ENCODE data around the gene DOCK9. TPM values are rescaled to one million over a fixed set of nuclear protein-coding genes. Genes with fewer than 3 reads are reported as not detected.

The DOCK9 gene
- total and polyA plus RNA-seq, 2 donors (not counting 1 experiment from before 2014, with no cell fraction given): 18.5 to 28.0 TPM

GRCh38 chr13:98877936-98878335 lies 99.9 kb downstream of the DOCK9 start:
- Mint-ChIP-seq H3K4me3 (no peak overlapping the region), H3K27ac (no peak overlapping the region), H3K4me1 (peaks cover 15% of the 10 kb centered on the region), H3K27me3 (no peaks in the 10 kb centered on the region), H3K9me3 (ENCODE audit: insufficient read depth) (no peaks in the 10 kb centered on the region)
- H3K27me3 ChIP-seq (replicated peaks in 1 of 4; ENCODE audit: control extremely low read depth in 1 of 4, control insufficient read depth in 3 of 4, insufficient read depth in 4 of 4, low read length in 3 of 4): no peaks in the 10 kb centered on the region
- H2AFZ ChIP-seq (ENCODE audit: insufficient read depth, low read depth, low read length, poor library complexity, severe bottlenecking): no peak overlapping the region
- DNase-seq (no peak), ATAC-seq (ENCODE audit: low read depth) (no peak)
- H3K4me1 ChIP-seq (ENCODE audit: control insufficient read depth in 2 of 2, insufficient read depth in 2 of 2, low read length in 2 of 2): peaks cover 12 to 13% of the 10 kb centered on the region in 2 donors
- ChIA-PET CTCF (no interaction called here), POLR2A (no interaction called here)
- H3K27ac ChIP-seq (ENCODE audit: low read length in 2 of 2): no peak overlapping the region
- peaks cover 0 to 32% of the 10 kb centered on the region in 2 experiments for H3K36me3 ChIP-seq (replicated peaks in 1 of 2; ENCODE audit: control extremely low read depth in 1 of 2, control insufficient read depth in 1 of 2, extremely low read depth in 1 of 2, insufficient read depth in 2 of 2, low read length in 1 of 2)
- no peaks in the 10 kb centered on the region for H3K79me2 ChIP-seq (ENCODE audit: control insufficient read depth, insufficient read depth, low read length)
- H3K9ac ChIP-seq (ENCODE audit: low read length): no peak overlapping the region
- H4K20me1 ChIP-seq (ENCODE audit: control insufficient read depth, insufficient read depth, low read length, poor library complexity, severe bottlenecking): no peaks in the 10 kb centered on the region
- no peak for TF ChIP-seq CTCF (IDR thresholded peaks at IDR 0.05)
- TF ChIP-seq EZH2 (IDR thresholded peaks at IDR 0.05; ENCODE audit: borderline replicate concordance, insufficient read depth, low read depth, low read length, poor library complexity, severe bottlenecking): no peak
- no peak overlapping the region for H3K4me2 ChIP-seq (replicated peaks; ENCODE audit: low read depth, low read length, poor library complexity, severe bottlenecking)
- WGBS (ENCODE audit: insufficient coverage): 100% methylated on average over 4 of the region's 4 CpGs
- peaks cover 0 to 11% (median 10%) of the 10 kb centered on the region in 3 donors for H3K9me3 ChIP-seq (ENCODE audit: control extremely low read depth in 1 of 3, control insufficient read depth in 2 of 3, insufficient read depth in 1 of 3, low read length in 2 of 3)
- intact Hi-C loops (cut with micrococcal nuclease): no loop called here
- no peak overlapping the region for H3K4me3 ChIP-seq (ENCODE audit: control extremely low read depth in 1 of 5, extremely low read depth in 1 of 5, insufficient read depth in 1 of 5, low read depth in 2 of 5, low read length in 4 of 5)

DNA sequence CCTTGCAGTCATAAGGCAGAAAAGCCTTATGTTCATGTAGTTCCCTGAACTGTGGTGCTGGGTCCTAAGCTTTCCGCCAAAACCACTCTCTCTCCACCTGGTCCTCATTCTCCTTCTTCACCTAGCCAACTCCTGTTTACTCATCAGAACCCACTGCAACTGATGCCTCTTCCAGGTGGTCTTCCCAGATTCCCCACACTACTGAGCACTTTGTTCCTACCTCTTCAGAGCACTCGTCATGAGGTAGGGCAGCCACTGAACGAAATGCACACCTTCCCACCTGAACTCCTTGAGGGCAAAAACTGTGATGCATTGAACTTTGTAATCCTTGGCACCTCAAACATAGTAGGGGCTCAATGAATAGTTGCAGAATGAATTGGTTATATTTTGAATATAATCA lies 100.4 kb downstream of the DOCK9 start:
- CTCF ChIA-PET: no interaction called here
- H3K4me1 ChIP-seq (ENCODE audit: control insufficient read depth in 2 of 2, insufficient read depth in 2 of 2, low read length in 2 of 2): peaks cover 12 to 13% of the 10 kb centered on the region in 2 donors
- H3K36me3 ChIP-seq (replicated peaks in 1 of 2; ENCODE audit: control extremely low read depth in 1 of 2, control insufficient read depth in 1 of 2, extremely low read depth in 1 of 2, insufficient read depth in 2 of 2, low read length in 1 of 2): peaks cover 0 to 31% of the 10 kb centered on the region in 2 experiments
- no peak overlapping the region for H3K9ac ChIP-seq (ENCODE audit: low read length)
- H3K27me3 ChIP-seq (replicated peaks in 1 of 4; ENCODE audit: control extremely low read depth in 1 of 4, control insufficient read depth in 3 of 4, insufficient read depth in 4 of 4, low read length in 3 of 4): no peaks in the 10 kb centered on the region
- no peak overlapping the region for H3K27ac Mint-ChIP-seq
- WGBS (ENCODE audit: insufficient coverage): 100% methylated on average over 2 of the region's 3 CpGs
- intact Hi-C loops (cut with micrococcal nuclease): no loop called here
- no peak overlapping the region for H3K4me3 ChIP-seq (ENCODE audit: control extremely low read depth in 1 of 5, extremely low read depth in 1 of 5, insufficient read depth in 1 of 5, low read depth in 2 of 5, low read length in 4 of 5)
- H3K27me3 Mint-ChIP-seq: no peaks in the 10 kb centered on the region
- DNase-seq (no peak), ATAC-seq (ENCODE audit: low read depth) (no peak)
- H3K4me1 Mint-ChIP-seq: peaks cover 15% of the 10 kb centered on the region
- no peak overlapping the region for H3K27ac ChIP-seq (ENCODE audit: low read length in 2 of 2)
- H3K4me2 ChIP-seq (replicated peaks; ENCODE audit: low read depth, low read length, poor library complexity, severe bottlenecking): no peak overlapping the region
- H3K79me2 ChIP-seq (ENCODE audit: control insufficient read depth, insufficient read depth, low read length): no peaks in the 10 kb centered on the region
- POLR2A ChIA-PET: no interaction called here
- peaks cover 0 to 16% (median 11%) of the 10 kb centered on the region in 3 donors for H3K9me3 ChIP-seq (ENCODE audit: control extremely low read depth in 1 of 3, control insufficient read depth in 2 of 3, insufficient read depth in 1 of 3, low read length in 2 of 3)
- no peak overlapping the region for H2AFZ ChIP-seq (ENCODE audit: insufficient read depth, low read depth, low read length, poor library complexity, severe bottlenecking)
- H4K20me1 ChIP-seq (ENCODE audit: control insufficient read depth, insufficient read depth, low read length, poor library complexity, severe bottlenecking): no peaks in the 10 kb centered on the region
- TF ChIP-seq EZH2 (IDR thresholded peaks at IDR 0.05; ENCODE audit: borderline replicate concordance, insufficient read depth, low read depth, low read length, poor library complexity, severe bottlenecking): no peak
- no peak for TF ChIP-seq CTCF (IDR thresholded peaks at IDR 0.05)
- no peak overlapping the region for H3K4me3 Mint-ChIP-seq
- no peaks in the 10 kb centered on the region for H3K9me3 Mint-ChIP-seq (ENCODE audit: insufficient read depth)
